B cell (primary cell): ENCODE measurements around the gene KIF4A. TPM values are rescaled to one million over a fixed set of nuclear protein-coding genes. Genes with fewer than 3 reads are reported as not detected.

Experiments
- ATAC-seq: fragments of 200-7000 bp; cut with Tn5 transposase; one replicate; pipeline ENCODE4 v1.10.0; 2021; ENCODE audit warnings: low read depth, mild to moderate bottlenecking, moderate number of reproducible peaks, moderate library complexity
- CTCF ChIA-PET: fragments of 350-600 bp; sonication (Branson Sonifier 250); formaldehyde crosslinking; loops from one replicate; lab custom pipeline; 2021; ENCODE audit warnings: antibody characterized with exemption, inconsistent platforms; lab: Charles Lee
- POLR2A ChIA-PET: fragments of 350-600 bp; sonication (Branson Sonifier 250); formaldehyde crosslinking; loops from one replicate; lab custom pipeline; 2021; ENCODE audit warnings: antibody characterized with exemption; lab: Charles Lee
- DNase-seq: peaks from one replicate; pipeline ENCODE4 v3.0.0; 2013
- H2AFZ ChIP-seq: 2 replicates; pipeline ENCODE4 v1.6.1; 2012; ENCODE audit warnings: mild to moderate bottlenecking, low read depth, low read length; ENCODE audit not compliant: insufficient read depth, poor library complexity, severe bottlenecking
- H3K27ac ChIP-seq, 2 donors: 1 replicate in 1 of 2; 2 replicates in 1 of 2; pipeline ENCODE4 v1.5.1; 2012 to 2013; ENCODE audit warnings: low read length in 2 of 2, mild to moderate bottlenecking in 2 of 2, moderate library complexity in 1 of 2
- H3K27me3 ChIP-seq, 4 experiments: fragments of 200-600 bp in 1 of 4; sonication (generic) in 1 of 4; replicated peaks in 1 of 4; 1 replicate in 2 of 4; 2 replicates in 2 of 4; pipeline versions ENCODE4 v1.6.1 to v1.7.0; 2013 to 2016; ENCODE audit warnings: low read length in 3 of 4, mild to moderate bottlenecking in 2 of 4, mixed read lengths in 1 of 4, moderate library complexity in 1 of 4; ENCODE audit not compliant: insufficient read depth in 4 of 4, control insufficient read depth in 3 of 4; ENCODE audit errors: control extremely low read depth in 1 of 4
- H3K36me3 ChIP-seq, 2 experiments: replicated peaks in 1 of 2; 1 replicate in 1 of 2; 2 replicates in 1 of 2; pipeline versions ENCODE4 v1.6.1 to v1.7.1; 2013; ENCODE audit warnings: low read length in 1 of 2; ENCODE audit not compliant: insufficient read depth in 2 of 2, control insufficient read depth in 1 of 2; ENCODE audit errors: control extremely low read depth in 1 of 2, extremely low read depth in 1 of 2
- H3K4me1 ChIP-seq, 2 donors: fragments of 200-600 bp in 1 of 2; sonication (generic) in 1 of 2; 1 replicate in 1 of 2; 2 replicates in 1 of 2; pipeline versions ENCODE4 v1.5.1 to v1.6.1; 2013 to 2017; ENCODE audit warnings: low read length in 2 of 2; ENCODE audit not compliant: control insufficient read depth in 2 of 2, insufficient read depth in 2 of 2
- H3K4me2 ChIP-seq: replicated peaks from 2 replicates; pipeline ENCODE3; 2012; ENCODE audit warnings: mild to moderate bottlenecking, low read depth, low read length; ENCODE audit not compliant: poor library complexity, severe bottlenecking
- H3K4me3 ChIP-seq, 5 experiments: fragments of 200-600 bp in 1 of 5; sonication (generic) in 1 of 5; 1 replicate in 3 of 5; 2 replicates in 2 of 5; pipeline versions ENCODE4 v1.5.1 to v1.7.0; 2011 to 2016; ENCODE audit warnings: low read length in 4 of 5, mild to moderate bottlenecking in 4 of 5, low read depth in 2 of 5, control low read depth in 1 of 5, moderate library complexity in 1 of 5; ENCODE audit not compliant: insufficient read depth in 1 of 5; ENCODE audit errors: control extremely low read depth in 1 of 5, extremely low read depth in 1 of 5
- H3K79me2 ChIP-seq: fragments of 200-600 bp; sonication (generic); one replicate; pipeline ENCODE4 v1.6.0; 2016; ENCODE audit warnings: low read length; ENCODE audit not compliant: control insufficient read depth, insufficient read depth
- H3K9ac ChIP-seq: fragments of 200-600 bp; sonication (generic); 2 replicates; pipeline ENCODE4 v1.6.1; 2017; ENCODE audit warnings: mild to moderate bottlenecking, low read length, moderate library complexity
- H3K9me3 ChIP-seq, 3 donors: one replicate each; pipeline versions ENCODE4 v1.6.1 to v1.7.1; 2013; ENCODE audit warnings: low read length in 2 of 3; ENCODE audit not compliant: control insufficient read depth in 2 of 3, insufficient read depth in 1 of 3; ENCODE audit errors: control extremely low read depth in 1 of 3
- H4K20me1 ChIP-seq: 2 replicates; pipeline ENCODE4 v1.6.0; 2012; ENCODE audit warnings: mild to moderate bottlenecking, low read length; ENCODE audit not compliant: insufficient read depth, control insufficient read depth, poor library complexity, severe bottlenecking
- H3K27ac Mint-ChIP-seq: one replicate; pipeline ENCODE4 v1.8.0; 2021; ENCODE audit warnings: mixed read lengths
- H3K27me3 Mint-ChIP-seq: one replicate; pipeline ENCODE4 v1.8.0; 2021; ENCODE audit warnings: mixed read lengths
- H3K4me1 Mint-ChIP-seq: one replicate; pipeline ENCODE4 v1.8.0; 2021; ENCODE audit warnings: mixed read lengths
- H3K4me3 Mint-ChIP-seq: one replicate; pipeline ENCODE4 v1.8.0; 2021; ENCODE audit warnings: mixed read lengths
- H3K9me3 Mint-ChIP-seq: one replicate; pipeline ENCODE4 v1.8.0; 2022; ENCODE audit warnings: mixed read lengths; ENCODE audit not compliant: insufficient read depth
- CTCF ChIP-seq: fragments of 200-600 bp; IDR thresholded peaks from one replicate; pipeline ENCODE4 v1.8.0; 2022; ENCODE audit warnings: antibody characterized with exemption, mild to moderate bottlenecking
- EZH2 ChIP-seq: IDR thresholded peaks from 2 replicates; pipeline ENCODE4 v1.6.1; 2012; ENCODE audit warnings: borderline replicate concordance, low read depth, mild to moderate bottlenecking, moderate library complexity, low read length; ENCODE audit not compliant: insufficient read depth, poor library complexity, severe bottlenecking
- WGBS: methylation state at CpG from one replicate; pipeline ENCODE4 v1.1.5; 2013; ENCODE audit warnings: missing lambda C conversion rate; ENCODE audit not compliant: insufficient coverage; 5-methylcytosine and 5-hydroxymethylcytosine counted together
- intact Hi-C: fragments of 100-400 bp; cut with micrococcal nuclease; formaldehyde crosslinking; loops from one replicate; pipeline ENCODE4 v1.10.0; 2022
- polyA plus RNA-seq: library from polyadenylated mRNA; depleted of rRNA; stranded (reverse); fragments of >200 nt; gene quantifications from 2 replicates; pipeline ENCODE4 v1.2.3, GENCODE V29; 2012
- total RNA-seq, 2 donors: library from RNA; stranded (reverse); fragments of 120-200 nt in 1 of 2; gene quantifications; 1 replicate in 1 of 2; 2 replicates in 1 of 2; pipeline versions ENCODE4 v1.2.3 to v1.2.4, GENCODE V29; 2013 to 2022

The KIF4A gene
- total and polyA plus RNA-seq, 2 donors (not counting 1 experiment from before 2014, with no cell fraction given): 0.06 to 0.07 TPM

- Histone ChIP-seq H3K9me3 (no peaks in the 10 kb centered on the region), H3K4me3 (no peak overlapping the region), H4K20me1 (no peaks in the 10 kb centered on the region), H3K4me1 (no peaks in the 10 kb centered on the region), H3K4me2 (no peak overlapping the region), H3K9ac (no peak overlapping the region), H3K79me2 (no peaks in the 10 kb centered on the region), H3K27ac (no peak overlapping the region), H3K36me3 (no peaks in the 10 kb centered on the region), H3K27me3 (no peaks in the 10 kb centered on the region), H2AFZ (no peak overlapping the region)
- 96% methylated on average over 9 of the region's 15 CpGs for WGBS
- no peaks in the 10 kb centered on the region for H3K27me3 Mint-ChIP-seq
- no peak overlapping the region for H3K4me3 Mint-ChIP-seq
- intact Hi-C loops: no loop called here
- H3K9me3 Mint-ChIP-seq: no peaks in the 10 kb centered on the region
- H3K4me1 Mint-ChIP-seq: peaks cover 3% of the 10 kb centered on the region
- CTCF ChIA-PET: interaction anchor here (1.1 kb wide), 1 partner anchor 17 kb away, joined by 3 read pairs; no protein-coding TSS in a partner anchor
- TF ChIP-seq EZH2 (no peak), CTCF (no peak)
- POLR2A ChIA-PET: no interaction called here
- H3K27ac Mint-ChIP-seq: no peak overlapping the region
- ATAC-seq (no peak), DNase-seq (no peak)
Observed at GRCh38 chrX:70426286-70427278, 136.7 kb downstream of the KIF4A start.

GRCh38 chrX:70427365-70427764 lies 137.5 kb downstream of the KIF4A start:
- 100% methylated on average over 1 of the region's 2 CpGs for WGBS
- H3K27me3 Mint-ChIP-seq: no peaks in the 10 kb centered on the region
- Histone ChIP-seq H4K20me1 (no peaks in the 10 kb centered on the region), H3K27me3 (no peaks in the 10 kb centered on the region), H3K4me2 (no peak overlapping the region), H3K4me1 (no peaks in the 10 kb centered on the region), H3K27ac (no peak overlapping the region), H3K9me3 (no peaks in the 10 kb centered on the region), H3K79me2 (no peaks in the 10 kb centered on the region), H2AFZ (no peak overlapping the region), H3K4me3 (no peak overlapping the region), H3K9ac (no peak overlapping the region), H3K36me3 (no peaks in the 10 kb centered on the region)
- H3K4me3 Mint-ChIP-seq: no peak overlapping the region
- POLR2A ChIA-PET: no interaction called here
- H3K9me3 Mint-ChIP-seq: no peaks in the 10 kb centered on the region
- CTCF ChIA-PET: interaction anchor here (1.1 kb wide), 1 partner anchor 16 kb away, joined by 3 read pairs; no protein-coding TSS in a partner anchor
- no peak overlapping the region for H3K27ac Mint-ChIP-seq
- peaks cover 3% of the 10 kb centered on the region for H3K4me1 Mint-ChIP-seq
- intact Hi-C loops: no loop called here
- ATAC-seq: no peak
- no peak for DNase-seq
- no peak for TF ChIP-seq EZH2
- no peak for TF ChIP-seq CTCF
